Effector CD8-positive, alpha-beta T cell (primary cell): ENCODE measurements around the gene CTNND2.

Experiments used
- DNase-seq: peaks from one replicate; lab custom pipeline; 2025; lab: John Stamatoyannopoulos, UW

Gene CTNND2

DNA sequence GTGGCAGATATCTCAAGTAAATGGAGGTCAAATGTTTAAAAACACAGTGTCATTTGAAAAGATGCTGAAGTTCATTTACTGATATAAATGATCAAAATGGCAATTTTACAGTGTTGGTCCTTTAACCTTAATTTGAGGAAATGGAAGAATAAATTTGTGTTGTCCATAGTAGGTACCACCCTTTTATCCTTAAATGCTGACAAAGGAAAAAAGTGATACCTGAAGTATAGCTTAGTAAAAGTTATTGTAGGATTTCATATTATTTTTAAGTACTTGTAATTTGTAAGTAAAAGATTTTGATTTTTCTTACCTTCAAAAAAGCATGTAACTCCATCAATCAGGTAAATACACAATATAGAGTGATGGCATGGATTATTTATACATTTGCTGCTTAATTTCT is 976.6 kb downstream of the CTNND2 start:
- no peak for DNase-seq

- DNase-seq = no peak
Observed at GRCh38 chr5:10923310-10923709, 980.9 kb downstream of the CTNND2 start.
